Stimulated activated CD4-positive, alpha-beta T cell treated with anti-CD3 and anti-CD28 coated beads, Interleukin-2, amount 100 ng/mL, for 24 hours (primary cell): ENCODE results near the gene CASZ1.

ENCODE experiments used
- DNase-seq, 2 donors: peaks; one replicate each; pipeline ENCODE4 v3.0.0-alpha.2; 2020

The CASZ1 gene

DNA sequence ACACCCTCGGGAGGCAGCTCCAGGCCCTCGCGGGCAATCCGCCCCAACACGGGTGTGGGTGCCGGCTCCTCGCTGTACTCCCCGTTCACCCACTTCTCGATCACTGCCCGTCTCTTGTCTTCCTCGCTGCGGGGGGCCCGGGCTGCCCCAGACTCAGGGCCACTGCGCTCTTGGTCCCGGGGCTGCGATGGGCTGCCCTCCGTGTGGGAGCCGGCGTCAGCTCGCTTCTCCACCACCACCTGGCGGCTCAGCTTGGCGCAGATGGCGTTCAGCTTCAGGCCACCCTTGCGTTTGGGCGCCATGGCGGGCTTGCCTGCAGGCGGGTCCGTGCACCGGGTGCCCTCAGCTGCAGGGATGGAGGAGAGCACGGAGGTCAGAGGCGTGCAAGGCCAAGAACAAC, 131.2 kb downstream of the CASZ1 start:
- DNase-seq = no peak

DNA sequence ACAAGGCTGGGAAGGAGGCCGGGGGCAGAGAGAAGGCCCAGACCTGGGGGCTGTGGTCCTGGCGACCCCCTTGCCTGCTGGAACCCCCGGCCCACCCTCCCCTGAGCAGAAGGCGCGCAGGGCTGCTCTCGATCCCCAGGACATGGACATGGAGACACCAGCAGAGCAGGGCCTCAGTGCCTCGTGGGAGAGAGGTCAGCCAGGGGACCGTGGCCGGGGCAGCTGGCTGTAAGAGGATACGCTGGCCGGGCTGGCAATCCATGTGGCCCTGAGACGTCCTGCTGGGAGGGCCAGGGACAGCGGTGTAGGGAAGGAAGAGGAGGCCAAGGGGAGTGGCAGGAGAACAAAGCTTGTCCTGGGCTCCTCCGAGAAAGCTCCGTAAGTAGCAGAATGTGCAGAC, 132.2 kb downstream of the CASZ1 start:
- no peak for DNase-seq

DNA sequence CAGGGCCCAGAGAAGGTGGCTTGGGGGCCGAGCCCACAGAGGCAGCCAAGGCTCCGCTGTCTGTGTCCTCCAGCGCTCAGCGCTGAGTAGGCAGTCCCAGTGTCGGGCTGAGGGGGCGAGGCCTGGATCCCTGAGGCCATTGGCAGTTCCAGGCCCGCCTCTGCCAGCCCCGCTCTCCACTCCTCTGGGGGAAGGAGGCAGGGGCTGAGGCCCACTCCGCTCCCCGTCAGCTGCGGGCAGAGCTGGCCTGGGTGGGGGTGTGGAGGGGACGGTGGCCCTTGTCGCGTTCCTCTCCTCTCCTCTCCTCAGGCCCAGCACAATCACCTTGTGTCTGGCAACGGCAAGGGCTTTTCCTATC, 132.8 kb downstream of the CASZ1 start:
- DNase-seq = no peak

DNA sequence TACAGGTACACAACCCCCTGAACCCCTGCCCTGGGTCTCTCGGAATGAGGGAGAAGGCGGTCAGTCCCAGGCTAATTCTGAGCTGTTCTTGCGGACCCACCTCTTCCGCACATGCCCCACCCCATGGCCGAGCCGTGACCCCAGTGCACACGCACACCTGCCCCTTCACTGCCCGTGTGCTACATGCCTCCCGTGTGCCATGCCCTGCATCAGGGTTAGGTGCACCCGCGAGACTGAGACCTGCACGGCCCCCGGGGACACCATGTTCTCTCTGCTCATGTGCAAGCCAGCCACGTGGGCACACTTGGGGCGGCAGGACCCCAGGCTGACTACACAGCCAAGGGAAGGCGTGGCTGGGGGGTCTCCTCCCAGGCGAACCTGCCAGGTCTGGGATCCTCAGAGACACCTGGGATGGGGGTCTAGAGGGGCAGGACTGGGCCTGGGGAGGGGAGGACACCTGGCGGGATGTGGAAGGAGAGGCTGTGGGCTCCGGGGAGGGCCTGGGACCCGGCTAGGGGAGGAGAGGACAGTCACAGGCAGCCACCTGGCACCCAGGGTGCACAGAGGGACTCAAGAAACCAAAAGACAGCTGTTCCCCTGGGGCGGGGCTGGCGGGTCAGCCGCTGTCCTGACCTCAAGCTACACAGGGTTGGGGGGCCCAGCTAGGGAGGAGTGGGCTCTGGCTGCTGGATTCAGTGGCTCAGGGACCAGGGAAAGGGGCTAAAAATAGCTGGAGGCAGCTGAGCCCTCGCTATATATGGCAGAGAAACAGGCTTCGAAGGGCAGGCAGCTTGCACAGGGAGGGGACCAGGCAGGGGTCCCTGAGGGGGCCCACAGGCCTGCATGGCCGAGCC, 133.4 kb downstream of the CASZ1 start:
- no peak for DNase-seq

DNA sequence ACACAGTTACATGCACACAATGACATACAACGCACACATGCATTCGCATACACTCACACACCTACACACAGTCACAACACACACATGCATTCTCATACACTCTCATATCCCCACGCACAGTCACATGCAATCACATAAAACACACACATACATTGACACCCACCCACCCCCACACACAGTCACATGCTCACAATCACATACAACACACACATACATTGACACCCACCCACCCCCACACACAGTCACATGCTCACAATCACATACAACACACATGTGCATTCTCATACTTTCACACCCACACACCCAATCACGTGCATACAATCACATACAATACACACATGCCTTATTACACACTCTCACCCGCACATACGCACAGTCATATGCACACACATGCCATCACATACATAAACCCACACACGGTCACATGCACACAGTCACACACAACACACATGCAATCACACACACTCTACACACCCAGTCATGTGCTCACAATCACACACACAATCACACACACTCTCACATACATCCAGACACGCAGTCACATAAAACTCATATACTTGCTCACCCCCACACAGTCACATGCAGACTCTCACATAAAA, 134.3 kb downstream of the CASZ1 start:
- no peak for DNase-seq

DNA sequence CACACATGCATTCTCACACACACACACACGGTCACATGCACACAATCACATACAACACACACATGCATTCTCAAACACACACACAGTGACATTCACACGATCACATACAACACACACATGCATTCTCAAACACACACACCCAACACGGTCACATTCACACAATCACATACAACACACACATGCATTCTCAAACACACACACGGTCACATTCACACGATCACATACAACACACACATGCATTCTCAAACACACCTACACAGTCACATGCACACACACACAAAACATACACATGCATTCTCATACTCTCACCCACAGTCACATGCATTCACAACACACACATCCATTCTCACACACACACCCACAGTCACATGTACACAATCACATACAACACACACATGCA, 135.0 kb downstream of the CASZ1 start:
- no peak for DNase-seq

DNA sequence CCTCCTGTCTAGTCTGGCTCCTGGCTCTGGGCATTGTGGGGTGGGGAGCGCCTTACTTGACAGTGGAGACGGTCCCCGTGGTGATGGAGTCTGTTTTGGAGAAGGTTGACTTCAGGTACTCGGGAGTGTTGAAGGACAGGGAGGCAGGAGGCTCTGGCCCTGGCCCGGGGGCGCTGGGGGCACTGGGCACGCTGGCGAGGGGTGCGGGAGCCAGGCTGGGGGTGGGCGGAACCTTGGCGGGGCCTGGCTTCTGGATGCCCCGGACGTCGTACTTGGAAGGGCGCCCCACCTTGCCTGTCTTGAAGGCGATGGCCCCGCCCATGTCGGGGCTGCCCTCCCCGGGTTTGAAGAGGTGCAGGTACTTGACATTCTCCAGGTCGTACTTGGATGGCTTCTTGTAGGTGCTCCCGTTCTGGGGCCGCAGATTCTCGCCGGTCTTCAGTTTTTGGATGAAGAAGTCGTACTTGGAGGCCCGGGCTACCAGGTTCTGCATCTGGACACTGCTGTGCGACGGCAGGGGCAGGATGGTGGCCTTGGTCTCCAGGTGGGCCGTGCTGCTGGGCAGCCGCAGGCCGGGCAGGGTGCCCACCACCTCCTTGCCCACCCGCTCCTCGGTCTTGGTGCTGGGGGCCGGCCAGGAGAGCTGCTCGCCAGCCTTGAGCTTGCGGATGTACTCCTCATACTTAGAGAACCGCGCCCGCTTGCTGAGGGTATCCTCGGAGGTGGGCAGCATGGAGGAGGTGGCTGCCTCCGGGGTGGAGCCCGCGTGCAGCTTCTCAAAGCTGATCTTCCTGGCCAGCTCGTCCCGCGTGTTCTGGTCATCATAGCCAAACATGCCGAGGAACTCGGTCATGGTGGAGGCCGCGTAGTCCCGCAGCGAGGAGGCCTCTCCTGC, 136.6 kb downstream of the CASZ1 start:
- no peak for DNase-seq

DNA sequence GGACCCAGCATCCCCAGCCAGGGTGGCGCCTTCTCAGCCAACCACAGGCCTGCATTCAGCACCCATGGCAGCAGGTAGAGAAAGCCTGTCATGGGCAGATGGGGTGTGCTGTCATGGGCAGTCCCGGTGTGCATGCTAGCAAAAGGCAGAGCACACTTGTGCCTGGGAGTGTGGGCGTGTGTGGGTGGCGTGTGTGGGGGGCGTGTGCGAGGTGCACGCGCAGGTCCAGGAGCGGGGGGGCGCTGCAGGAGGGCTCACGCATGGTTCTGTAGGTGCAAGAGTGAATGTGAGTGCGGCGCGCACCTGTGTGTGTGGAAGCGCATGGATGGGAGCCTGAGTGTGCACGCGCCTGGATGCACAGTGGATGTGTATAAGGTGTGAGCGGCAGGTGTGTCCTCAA, 137.2 kb downstream of the CASZ1 start:
- no peak for DNase-seq

DNA sequence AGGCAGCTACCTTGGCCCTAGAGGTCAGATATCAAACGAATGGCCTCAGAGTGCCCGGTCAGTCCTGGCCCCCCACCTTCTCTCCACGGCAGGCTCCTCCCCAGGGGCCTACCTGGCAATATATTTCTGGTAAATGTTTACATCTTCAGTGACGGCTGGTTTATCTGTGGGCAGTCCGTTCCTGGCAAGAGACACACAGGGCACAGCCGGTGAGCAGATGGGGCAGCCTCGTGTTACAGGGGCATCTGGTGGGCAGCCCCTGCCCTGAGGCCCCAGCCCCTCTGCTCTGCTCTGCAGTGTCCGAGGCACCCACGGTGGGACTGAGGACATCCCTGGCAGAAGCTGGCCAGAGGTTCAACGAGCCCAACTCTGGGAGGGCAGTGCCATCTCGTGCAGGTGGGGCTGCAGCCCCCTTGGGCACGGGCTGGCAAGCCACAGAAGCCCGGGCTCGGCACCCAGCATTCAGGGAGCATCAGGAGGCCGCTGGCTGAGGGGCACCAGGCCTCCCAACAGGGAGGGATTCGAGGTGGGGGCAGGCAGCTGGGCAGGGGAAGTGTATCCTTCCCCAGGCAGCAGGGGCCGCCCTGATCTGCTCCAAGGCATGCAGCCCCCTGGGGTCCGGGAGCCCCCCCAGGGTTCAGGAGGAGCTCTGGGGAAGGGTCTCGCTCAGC, 137.9 kb downstream of the CASZ1 start:
- no peak for DNase-seq

DNA sequence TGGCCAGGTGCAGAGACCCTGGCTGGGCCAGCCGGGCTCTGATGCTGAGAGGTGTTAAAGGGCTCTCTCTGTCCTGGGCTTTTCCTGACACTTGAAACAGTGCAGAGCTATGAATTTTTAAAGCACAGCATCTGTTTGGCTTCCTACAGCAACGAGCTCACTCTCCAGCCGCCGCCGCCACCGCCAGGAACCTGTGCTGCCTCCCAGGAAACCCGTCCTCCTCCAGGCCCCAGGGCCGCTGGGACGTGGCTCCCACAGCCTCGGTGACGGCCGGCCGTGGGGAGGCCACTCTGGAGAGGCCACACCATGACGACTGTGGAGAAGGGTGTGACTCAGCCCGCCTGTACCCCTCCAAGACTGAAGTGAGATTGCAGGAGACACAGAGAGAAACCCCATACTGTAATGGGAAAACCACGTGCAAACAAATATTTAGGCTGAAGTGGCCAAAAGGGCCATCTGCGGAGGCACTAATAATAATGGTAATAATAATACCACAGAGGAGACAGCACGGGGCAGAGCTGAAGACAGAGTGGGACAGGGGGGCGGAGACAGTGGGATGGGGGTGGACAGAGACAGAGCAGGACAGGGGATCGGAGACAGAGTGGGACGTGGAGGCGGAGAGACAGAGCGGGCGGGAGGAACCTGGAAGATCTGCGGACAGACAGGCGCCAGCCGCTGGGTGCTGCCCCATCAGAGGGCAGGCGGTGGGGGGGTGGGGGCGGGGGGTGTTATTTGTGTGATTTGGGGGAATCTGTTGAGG, 139.2 kb downstream of the CASZ1 start:
- DNase-seq = no peak

DNA sequence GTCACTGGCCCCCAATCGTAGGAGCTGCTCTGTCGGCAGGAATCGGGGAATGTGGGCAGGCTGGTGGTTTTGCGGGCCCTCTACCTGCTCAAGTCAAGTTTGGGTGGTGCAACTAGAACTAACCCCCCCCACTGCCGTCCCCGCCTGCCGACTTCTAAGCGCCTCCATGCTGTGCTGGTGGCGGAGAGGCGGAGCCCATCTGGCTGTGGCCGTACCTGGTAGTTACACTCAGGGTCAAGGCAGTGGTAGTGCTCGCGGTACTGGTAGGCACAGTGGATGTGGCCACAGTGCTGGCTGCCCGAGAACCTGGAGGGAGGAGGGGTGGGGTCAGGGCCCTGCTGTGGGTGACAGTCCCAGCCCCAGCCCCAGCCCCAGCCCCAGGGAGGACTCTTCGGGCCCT, 140.0 kb downstream of the CASZ1 start:
- no peak for DNase-seq

DNA sequence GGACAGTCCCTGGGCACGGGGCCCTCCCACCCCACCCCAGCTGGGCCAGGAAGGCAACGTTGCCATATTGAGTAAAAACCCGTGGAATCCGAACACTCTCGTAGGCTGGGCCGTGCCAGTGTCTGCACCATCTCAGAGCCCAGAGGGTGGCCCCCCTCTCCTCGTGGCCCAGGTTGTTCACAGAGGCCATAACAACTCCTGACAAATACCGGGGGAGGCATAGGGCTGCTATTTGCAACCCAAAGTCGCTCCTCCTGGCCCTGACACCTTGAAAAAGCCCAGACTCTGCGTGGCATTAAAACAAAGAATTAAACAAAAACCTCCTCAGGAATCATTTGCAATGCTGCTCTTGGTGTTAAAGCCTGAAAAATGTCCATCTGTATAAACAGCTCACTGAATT, 141.4 kb downstream of the CASZ1 start:
- DNase-seq = no peak

DNA sequence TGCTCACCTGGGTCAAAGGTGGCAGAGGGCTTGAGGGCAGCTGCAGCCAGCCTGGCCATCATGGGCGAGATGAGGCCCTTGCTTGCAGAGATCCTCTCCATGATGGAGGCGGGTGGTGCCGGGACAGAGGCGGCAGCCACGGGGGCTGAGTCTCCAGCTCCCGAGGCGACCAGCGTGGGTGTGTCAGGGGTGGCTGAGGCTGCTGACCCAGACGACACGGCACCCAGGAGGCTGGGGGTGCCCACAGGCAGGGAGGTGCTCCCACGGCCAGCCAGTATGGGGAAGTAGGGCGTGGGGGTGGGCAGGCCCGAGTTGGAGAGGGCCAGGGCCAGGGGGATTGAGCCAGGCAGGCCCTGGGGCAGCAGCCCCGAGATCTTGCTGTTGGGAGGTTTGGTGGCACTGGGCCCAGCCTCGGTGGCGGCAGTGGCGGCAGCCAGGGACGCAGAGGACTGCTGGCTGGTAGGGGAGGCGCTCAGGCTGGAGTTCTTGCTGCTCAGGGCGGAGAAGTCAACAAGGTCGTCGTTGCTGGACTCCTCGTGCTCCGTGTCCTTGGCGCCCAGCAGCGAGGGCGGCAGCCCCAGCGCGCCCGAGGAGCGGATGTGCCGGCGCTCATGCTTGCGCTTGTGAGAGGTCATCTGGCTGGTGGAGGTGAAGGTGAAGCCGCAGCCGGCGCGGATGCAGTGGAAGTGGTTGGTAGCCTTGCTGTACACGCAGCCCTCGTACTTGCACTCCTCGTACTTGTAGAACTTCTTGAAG, 142.9 kb downstream of the CASZ1 start:
- no peak for DNase-seq

DNA sequence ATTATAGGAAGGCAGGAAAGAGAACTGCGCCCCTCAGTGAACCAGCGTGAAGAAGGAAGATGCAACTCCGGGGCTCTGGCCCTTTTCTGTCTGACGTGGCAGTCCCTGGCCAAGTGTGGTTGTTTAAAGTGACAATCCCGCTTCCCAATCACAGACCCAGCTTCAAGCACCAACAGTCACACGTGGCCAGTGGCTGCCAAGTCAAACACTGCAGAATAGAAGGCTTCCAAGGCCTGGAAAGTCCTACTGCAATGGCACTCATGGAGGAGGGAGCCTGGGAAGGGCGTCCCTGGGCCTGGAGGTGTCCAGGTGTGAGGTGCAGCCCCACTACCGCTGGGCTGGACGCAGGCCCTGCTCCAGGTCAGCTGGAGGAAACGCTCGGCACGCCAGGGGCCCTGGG, 143.8 kb downstream of the CASZ1 start:
- DNase-seq = no peak

DNA sequence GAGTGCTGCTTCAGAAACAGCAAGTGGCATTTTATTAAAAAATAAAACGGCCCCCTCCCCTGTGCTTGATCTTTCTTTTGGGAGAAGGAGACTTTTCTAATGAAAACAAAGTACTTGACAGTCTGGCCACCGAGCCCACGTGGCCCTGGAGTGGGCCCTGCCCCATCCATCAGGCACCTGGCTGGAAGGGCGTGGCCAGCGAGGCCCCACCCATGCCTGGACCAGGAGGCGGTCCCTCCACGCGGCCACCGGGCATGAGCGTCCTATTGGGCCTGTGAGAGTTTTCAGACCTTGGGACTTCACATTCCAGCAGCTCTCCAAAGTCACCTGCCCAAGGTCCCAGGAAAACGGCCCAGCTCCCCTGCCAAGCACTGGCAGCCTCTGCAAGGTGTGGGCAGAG, 144.7 kb downstream of the CASZ1 start:
- no peak for DNase-seq

DNA sequence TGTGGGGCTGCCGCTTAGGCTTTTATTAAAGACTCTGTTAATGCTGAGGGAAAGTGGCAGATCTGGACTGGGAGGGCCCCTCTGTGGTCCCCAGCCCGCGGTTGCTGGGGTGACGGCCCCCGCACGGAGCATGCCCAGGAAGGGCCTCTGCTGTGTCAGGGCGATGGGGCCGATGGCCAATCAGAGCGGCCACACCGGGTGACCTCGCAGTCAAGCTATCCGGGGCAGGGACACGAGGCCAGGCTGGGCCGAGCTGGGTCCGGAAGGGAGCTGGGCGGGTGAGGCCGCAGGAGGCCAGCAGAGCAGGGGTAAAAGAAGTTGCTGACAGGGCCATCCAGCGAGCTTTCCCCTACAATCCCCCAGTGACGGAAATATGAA, 145.1 kb downstream of the CASZ1 start:
- no peak for DNase-seq

DNA sequence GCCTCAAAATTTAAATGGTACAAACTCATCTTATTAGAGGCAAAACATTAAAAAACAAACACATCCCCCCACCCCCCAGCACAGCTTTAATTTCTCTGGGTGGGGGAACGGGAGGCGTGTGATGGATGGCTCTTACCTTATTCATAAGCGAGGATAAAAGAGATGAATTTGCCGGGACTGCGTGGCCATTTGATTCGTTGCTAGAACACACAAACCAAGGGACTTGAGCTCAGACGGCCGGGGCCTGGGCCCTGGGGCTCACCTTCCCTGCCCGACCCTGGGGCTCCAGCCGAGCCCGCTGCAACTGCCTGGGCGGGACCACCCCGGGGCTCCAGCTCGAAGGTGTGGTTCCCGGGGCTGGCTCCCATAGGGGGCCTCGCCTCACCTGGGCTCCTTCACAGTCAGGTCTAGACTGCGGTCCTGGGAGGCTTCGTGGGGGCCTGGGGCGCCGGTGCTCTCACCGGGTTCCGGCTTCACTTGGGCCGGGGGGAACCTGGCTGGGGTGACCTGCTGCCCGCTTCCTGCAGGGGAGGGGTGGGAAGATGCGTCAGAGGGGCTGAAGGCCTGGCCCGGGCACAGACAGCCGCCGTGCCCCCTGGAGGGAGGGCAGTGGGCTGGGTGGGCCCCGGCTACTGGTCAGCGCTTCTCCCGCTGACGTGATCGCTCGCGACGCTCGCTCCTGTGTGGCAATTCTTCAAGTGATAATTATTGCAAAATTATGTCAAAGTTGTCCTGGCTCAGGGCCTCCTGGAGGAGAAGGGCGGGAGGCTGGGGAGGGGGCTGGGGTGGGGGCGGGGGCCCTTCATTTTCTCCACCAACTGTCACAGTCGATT, 145.7 kb downstream of the CASZ1 start:
- no peak for DNase-seq

DNA sequence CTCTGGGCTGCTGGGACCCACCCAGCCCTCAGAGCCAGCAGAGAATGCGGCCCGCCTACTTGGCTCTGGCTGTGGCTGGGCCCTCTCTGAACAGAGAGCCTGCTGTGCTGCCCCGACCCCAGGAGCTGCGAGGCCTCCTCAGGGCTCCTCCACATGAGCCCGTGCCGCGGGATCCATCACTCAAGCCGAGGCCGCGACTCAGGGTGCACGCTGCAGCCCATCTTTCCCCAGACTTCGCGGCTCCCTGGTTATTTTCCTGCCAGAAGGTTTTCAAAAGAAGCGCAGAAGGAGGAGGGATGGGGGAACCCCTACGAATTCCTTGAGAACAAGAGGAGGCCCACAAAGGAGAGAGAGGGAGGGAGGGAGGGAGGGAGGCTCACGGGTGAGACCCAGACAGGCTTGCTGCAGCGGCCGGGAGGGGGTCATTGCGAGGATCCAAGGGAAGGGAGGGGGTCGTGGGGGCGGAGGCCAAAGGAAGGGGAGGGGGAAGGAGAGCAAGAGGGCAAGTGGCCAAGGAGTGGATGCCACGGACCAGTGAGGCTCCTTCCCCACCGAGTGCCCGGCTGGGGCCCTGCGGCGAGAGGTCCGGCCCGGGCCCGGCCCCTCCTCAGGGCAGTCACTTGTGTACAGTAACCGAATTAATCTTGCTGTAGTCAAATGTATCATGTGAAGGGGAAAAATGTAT, 146.8 kb downstream of the CASZ1 start:
- DNase-seq = no peak

DNA sequence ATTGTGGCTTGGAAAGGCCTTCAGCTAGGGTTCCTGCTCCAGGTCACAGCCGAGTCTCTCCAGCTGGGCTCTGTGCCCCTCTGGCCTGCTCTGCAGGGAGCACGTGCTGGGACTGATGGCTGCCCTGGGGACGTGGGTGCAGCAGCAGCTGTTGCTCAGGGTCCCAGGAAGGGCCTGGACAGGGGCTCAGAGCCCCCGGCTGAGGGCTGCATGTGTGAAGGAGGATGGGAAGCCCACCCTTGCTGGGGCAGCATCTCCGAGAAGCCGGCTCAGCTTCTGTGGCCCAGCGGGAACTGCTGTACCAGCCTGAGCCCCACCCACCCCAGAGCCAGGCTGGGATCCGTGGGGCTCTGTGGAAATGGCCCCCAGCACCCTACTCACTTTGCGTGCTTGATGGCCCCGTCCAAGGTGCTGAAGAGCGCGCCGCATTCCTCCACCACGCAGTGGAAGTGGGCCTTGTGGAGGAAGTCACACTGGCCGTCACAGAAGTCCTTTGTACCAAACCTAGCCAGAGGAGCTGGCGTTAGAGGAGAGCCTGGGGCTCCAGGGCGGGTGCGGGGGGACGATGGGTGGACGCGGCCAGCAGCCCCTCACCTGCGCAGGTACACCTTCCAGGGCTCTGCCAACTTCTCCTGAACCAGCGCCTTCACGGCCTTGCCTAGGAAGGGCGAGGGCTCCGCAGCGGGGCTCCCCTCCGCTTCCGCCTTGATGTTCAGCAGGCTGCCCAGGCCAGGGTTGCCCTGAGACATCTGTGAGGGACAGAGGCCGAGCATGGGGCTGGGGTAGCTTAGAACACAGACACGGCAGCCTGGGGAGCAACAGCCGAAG, 147.5 kb downstream of the CASZ1 start:
- DNase-seq = no peak
